GM12874 (cell line): ENCODE measurements around the gene RGS18.

Source experiments
- CTCF ChIP-seq: IDR thresholded peaks from 2 replicates; pipeline ENCODE4 v1.5.1; 2011; ENCODE audit warnings: low read depth, mild to moderate bottlenecking, control low read depth, low read length, moderate library complexity; ENCODE audit not compliant: insufficient read depth

The RGS18 gene

GRCh38 chr1:192232817-192233417 is 74.7 kb downstream of the RGS18 start:
- TF ChIP-seq CTCF = no peak

- no peak for TF ChIP-seq CTCF
Measured at GRCh38 chr1:192235127-192235526, 76.9 kb downstream of the RGS18 start.
